HEK293T (cell line): ENCODE measurements around the gene CPNE6.

Experiments used
- ELF4 ChIP-seq: fragments of 450-650 bp; IDR thresholded peaks from 2 replicates; pipeline ENCODE4 v1.6.1; 2017; ENCODE audit warnings: antibody characterized with exemption
- FOXM1 ChIP-seq: fragments of 450-650 bp; IDR thresholded peaks from 2 replicates; pipeline ENCODE4 v1.6.1; 2017; ENCODE audit warnings: mild to moderate bottlenecking, borderline replicate concordance
- HDGF ChIP-seq: fragments of 450-650 bp; IDR thresholded peaks from 2 replicates; pipeline ENCODE4 v1.6.1; 2017; ENCODE audit warnings: antibody characterized with exemption, borderline replicate concordance

DNA sequence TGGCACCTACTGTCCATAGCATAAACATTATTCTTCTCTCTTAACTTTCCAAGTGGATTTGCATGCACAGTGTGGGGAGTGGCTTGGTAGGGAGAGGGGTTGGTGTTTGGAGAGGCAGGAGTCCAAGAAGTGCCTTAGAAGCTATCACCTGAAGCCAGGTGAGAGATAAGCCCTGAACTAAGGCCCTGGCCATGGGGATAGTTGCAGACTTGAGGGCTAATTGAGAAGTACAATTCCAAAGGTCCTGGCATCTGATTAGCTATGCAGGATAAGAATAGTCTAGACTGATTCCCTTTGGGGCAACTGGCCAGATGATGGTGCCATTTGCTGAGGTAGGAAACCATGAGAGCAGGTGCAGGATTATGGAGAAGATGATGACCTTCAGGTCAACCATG is 20.7 kb downstream of the CPNE6 start:
- TF ChIP-seq ELF4, result no peak
- no peak for TF ChIP-seq HDGF
- no peak for TF ChIP-seq FOXM1
